ENCODE results near the gene SLC38A2. TPM values are rescaled to one million over a fixed set of nuclear protein-coding genes. Genes with fewer than 3 reads are reported as not detected.

The SLC38A2 gene
- total and polyA plus RNA-seq, 2 experiments from 2014 or later: 181 to 718 TPM

GRCh38 chr12:46419675-46420074, 47.1 kb upstream of the SLC38A2 start:
- Histone ChIP-seq H3K4me1 (ENCODE audit: insufficient read depth) (no peaks in the 10 kb centered on the region), H4K20me1 (replicated peaks; ENCODE audit: insufficient read depth) (peaks cover 3% of the 10 kb centered on the region; the same call in 1 of the 2 replicates), H3K4me2 (no peak overlapping the region), H3K79me2 (replicated peaks; ENCODE audit: insufficient read depth) (no peaks in the 10 kb centered on the region), H3K27me3 (ENCODE audit: insufficient read depth) (no peaks in the 10 kb centered on the region), H3K36me3 (ENCODE audit: insufficient read depth) (0 out of 2 replicates have a peak, but pooled peaks cover 4% of the 10 kb centered on the region), H2AFZ (no peak overlapping the region), H3K27ac (ENCODE audit: low read depth) (no peak overlapping the region), H3K4me3 (no peak overlapping the region), H3F3A (replicated peaks; ENCODE audit: low read depth) (no peaks in the 10 kb centered on the region), H3K9me2 (ENCODE audit: insufficient read depth) (no peaks in the 10 kb centered on the region; the same call in 1 of the 2 replicates)
- Mint-ChIP-seq H3K4me3 (no peak overlapping the region), H3K27ac (no peak overlapping the region), H3K4me1 (no peaks in the 10 kb centered on the region), H3K27me3 (ENCODE audit: insufficient read depth, low read depth, poor library complexity) (no peaks in the 10 kb centered on the region), H3K9me3 (peaks cover 30% of the 10 kb centered on the region), H3K36me3 (ENCODE audit: low read depth) (peaks cover 53% of the 10 kb centered on the region)
- DNase-seq (ENCODE audit: low spot score) (no peak), ATAC-seq (no peak)
- TF ChIP-seq ZNF462 (CRISPR knock-in tag; IDR thresholded peaks at IDR 0.05) (no peak), CREB1 (CRISPR knock-in tag; IDR thresholded peaks at IDR 0.05; ENCODE audit: low read depth) (no peak), ETS1 (IDR thresholded peaks at IDR 0.05) (no peak), NANOG (IDR thresholded peaks at IDR 0.05; ENCODE audit: borderline replicate concordance) (no peak), ZNF331 (CRISPR knock-in tag; IDR thresholded peaks at IDR 0.05; ENCODE audit: low read depth) (no peak), ZNF114 (CRISPR knock-in tag; IDR thresholded peaks at IDR 0.05) (no peak), EZH2 (IDR thresholded peaks at IDR 0.05; ENCODE audit: low read depth, unreplicated experiment) (no peak), JUNB (IDR thresholded peaks at IDR 0.05; ENCODE audit: unreplicated experiment) (no peak), POLR2AphosphoS5 (IDR thresholded peaks at IDR 0.05; ENCODE audit: low read depth) (no peak), REST (IDR thresholded peaks at IDR 0.05; ENCODE audit: unreplicated experiment) (no peak), EZH2phosphoT487 (IDR thresholded peaks at IDR 0.05; ENCODE audit: unreplicated experiment) (no peak), STAT1 (IDR thresholded peaks at IDR 0.05; ENCODE audit: unreplicated experiment) (no peak)
- TF ChIP-seq, protein P1, sequence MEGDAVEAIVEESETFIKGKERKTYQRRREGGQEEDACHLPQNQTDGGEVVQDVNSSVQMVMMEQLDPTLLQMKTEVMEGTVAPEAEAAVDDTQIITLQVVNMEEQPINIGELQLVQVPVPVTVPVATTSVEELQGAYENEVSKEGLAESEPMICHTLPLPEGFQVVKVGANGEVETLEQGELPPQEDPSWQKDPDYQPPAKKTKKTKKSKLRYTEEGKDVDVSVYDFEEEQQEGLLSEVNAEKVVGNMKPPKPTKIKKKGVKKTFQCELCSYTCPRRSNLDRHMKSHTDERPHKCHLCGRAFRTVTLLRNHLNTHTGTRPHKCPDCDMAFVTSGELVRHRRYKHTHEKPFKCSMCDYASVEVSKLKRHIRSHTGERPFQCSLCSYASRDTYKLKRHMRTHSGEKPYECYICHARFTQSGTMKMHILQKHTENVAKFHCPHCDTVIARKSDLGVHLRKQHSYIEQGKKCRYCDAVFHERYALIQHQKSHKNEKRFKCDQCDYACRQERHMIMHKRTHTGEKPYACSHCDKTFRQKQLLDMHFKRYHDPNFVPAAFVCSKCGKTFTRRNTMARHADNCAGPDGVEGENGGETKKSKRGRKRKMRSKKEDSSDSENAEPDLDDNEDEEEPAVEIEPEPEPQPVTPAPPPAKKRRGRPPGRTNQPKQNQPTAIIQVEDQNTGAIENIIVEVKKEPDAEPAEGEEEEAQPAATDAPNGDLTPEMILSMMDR (conservative IDR thresholded peaks at IDR 0.05; ENCODE audit: low read depth in 2 of 2): no peak

Data from GM23338 (cell line).